Neuronal stem cell (in vitro differentiated cells): ENCODE results near the gene IQGAP3.

Experiments
- DNase-seq: peaks from one replicate; pipeline ENCODE4 v3.0.0-alpha.2; 2013; ENCODE audit warnings: low spot score
- H2AFZ ChIP-seq: one replicate; pipeline ENCODE4 v1.6.1; 2013; ENCODE audit warnings: mild to moderate bottlenecking, low read length, inconsistent platforms
- H2AK5ac ChIP-seq: 2 replicates; pipeline ENCODE4 v1.6.1; 2013; ENCODE audit warnings: low read depth, mild to moderate bottlenecking, inconsistent platforms, low read length, moderate library complexity, mixed read lengths
- H2BK120ac ChIP-seq: 2 replicates; pipeline ENCODE4 v1.6.1; 2013; ENCODE audit warnings: low read depth, mild to moderate bottlenecking, inconsistent platforms, low read length, moderate library complexity, mixed read lengths
- H2BK12ac ChIP-seq: one replicate; pipeline ENCODE4 v1.6.1; 2013; ENCODE audit warnings: low read length, inconsistent platforms
- H2BK15ac ChIP-seq: 2 replicates; pipeline ENCODE4 v1.6.1; 2013; ENCODE audit warnings: mild to moderate bottlenecking, low read length, inconsistent platforms, mixed read lengths
- H2BK5ac ChIP-seq: one replicate; pipeline ENCODE4 v1.6.1; 2013; ENCODE audit warnings: inconsistent platforms, mild to moderate bottlenecking, low read length, moderate library complexity
- H3K14ac ChIP-seq: one replicate; pipeline ENCODE4 v1.6.1; 2013; ENCODE audit warnings: low read length, inconsistent platforms
- H3K18ac ChIP-seq: 2 replicates; pipeline ENCODE4 v1.6.1; 2013; ENCODE audit warnings: low read length, inconsistent platforms
- H3K23ac ChIP-seq: 2 replicates; pipeline ENCODE4 v1.6.1; 2013; ENCODE audit warnings: low read depth, mild to moderate bottlenecking, mixed read lengths, low read length, inconsistent platforms; ENCODE audit not compliant: poor library complexity
- H3K27ac ChIP-seq: replicated peaks from 3 replicates; pipeline ENCODE4 v1.5.1; 2013; ENCODE audit warnings: low read length, inconsistent platforms
- H3K27me3 ChIP-seq, 3 experiments: 2 replicates each; pipeline ENCODE4 v1.6.1; 2013; ENCODE audit warnings: low read length in 3 of 3, mild to moderate bottlenecking in 2 of 3, inconsistent platforms in 1 of 3, low read depth in 1 of 3, mixed read lengths in 1 of 3, moderate library complexity in 1 of 3; ENCODE audit not compliant: control insufficient read depth in 3 of 3, insufficient read depth in 3 of 3
- H3K36me3 ChIP-seq, 2 donors: replicated peaks in 1 of 2; 2 replicates each; pipeline ENCODE4 v1.6.1; 2013; ENCODE audit warnings: low read length in 2 of 2; ENCODE audit not compliant: control insufficient read depth in 2 of 2, insufficient read depth in 2 of 2
- H3K4ac ChIP-seq: 2 replicates; pipeline ENCODE4 v1.6.1; 2013; ENCODE audit warnings: inconsistent platforms, mild to moderate bottlenecking, low read length, moderate library complexity
- H3K4me1 ChIP-seq, 2 donors: 1 replicate in 1 of 2; 2 replicates in 1 of 2; pipeline ENCODE4 v1.6.1; 2013; ENCODE audit warnings: low read length in 2 of 2, low read depth in 1 of 2; ENCODE audit not compliant: control insufficient read depth in 2 of 2, insufficient read depth in 1 of 2
- H3K4me2 ChIP-seq: one replicate; pipeline ENCODE4 v1.6.1; 2013; ENCODE audit warnings: mild to moderate bottlenecking, low read length, inconsistent platforms; ENCODE audit not compliant: insufficient read depth, poor library complexity, severe bottlenecking
- H3K4me3 ChIP-seq, 2 donors: 2 replicates each; pipeline ENCODE4 v1.5.1; 2013; ENCODE audit warnings: low read length in 2 of 2, mild to moderate bottlenecking in 2 of 2, inconsistent platforms in 1 of 2, moderate library complexity in 1 of 2
- H3K79me1 ChIP-seq: one replicate; pipeline ENCODE4 v1.6.1; 2013; ENCODE audit warnings: low read depth, mild to moderate bottlenecking, inconsistent platforms, low read length, moderate library complexity
- H3K9ac ChIP-seq: one replicate; pipeline ENCODE4 v1.6.1; 2013; ENCODE audit warnings: mild to moderate bottlenecking, low read depth, low read length, inconsistent platforms; ENCODE audit not compliant: poor library complexity
- H3K9me3 ChIP-seq, 2 donors: replicated peaks in 1 of 2; 2 replicates each; pipeline versions ENCODE3 to v1.6.1; 2013; ENCODE audit warnings: low read length in 2 of 2, mild to moderate bottlenecking in 2 of 2, inconsistent platforms in 1 of 2, low read depth in 1 of 2, mixed read lengths in 1 of 2, moderate library complexity in 1 of 2; ENCODE audit not compliant: control insufficient read depth in 2 of 2, insufficient read depth in 1 of 2
- H4K8ac ChIP-seq: one replicate; pipeline ENCODE4 v1.6.1; 2013; ENCODE audit warnings: low read depth, mild to moderate bottlenecking, inconsistent platforms, low read length, moderate library complexity
- H4K91ac ChIP-seq: one replicate; pipeline ENCODE4 v1.6.1; 2013; ENCODE audit warnings: low read length, low read depth, mild to moderate bottlenecking, inconsistent platforms; ENCODE audit not compliant: poor library complexity
- WGBS, 2 donors: extraction: QIAGEN DNeasy Blood & Tissue Kit; methylation state at CpG; one replicate each; pipeline ENCODE4 v1.1.7; 2013; ENCODE audit warnings: missing lambda C conversion rate in 2 of 2, mixed read lengths in 1 of 2; ENCODE audit not compliant: insufficient read length in 2 of 2, insufficient replicate concordance in 1 of 2; ENCODE audit errors: extremely low coverage in 2 of 2; 5-methylcytosine and 5-hydroxymethylcytosine counted together

The IQGAP3 gene

GRCh38 chr1:156598731-156599432, 26.5 kb upstream of the IQGAP3 start:
- H3K14ac ChIP-seq = no peak overlapping the region
- H3K36me3 ChIP-seq = peaks cover 36 to 59% of the 10 kb centered on the region in 2 donors
- no peak overlapping the region for H2BK5ac ChIP-seq
- no peaks in the 10 kb centered on the region for H3K27me3 ChIP-seq
- H3K4me1 ChIP-seq = peaks cover 5 to 12% of the 10 kb centered on the region in 2 donors
- no peak overlapping the region for H2BK15ac ChIP-seq
- no peak overlapping the region for H2BK12ac ChIP-seq
- H3K9me3 ChIP-seq = no peaks in the 10 kb centered on the region
- H2AK5ac ChIP-seq = no peak overlapping the region
- H3K4ac ChIP-seq = no peak overlapping the region
- peaks cover 4% of the 10 kb centered on the region for H3K79me1 ChIP-seq
- H2BK120ac ChIP-seq = no peak overlapping the region
- no peak overlapping the region for H4K8ac ChIP-seq
- H3K27ac ChIP-seq = no peak overlapping the region
- no peak for DNase-seq
- H4K91ac ChIP-seq = no peak overlapping the region
- no peak overlapping the region for H3K4me3 ChIP-seq
- no peak overlapping the region for H3K23ac ChIP-seq
- H3K9ac ChIP-seq = no peak overlapping the region
- H2AFZ ChIP-seq = no peak overlapping the region
- H3K18ac ChIP-seq = no peak overlapping the region
- no CpG with 5 or more reads among the region's 4 CpGs for WGBS, 2 donors
- no peak overlapping the region for H3K4me2 ChIP-seq

GRCh38 chr1:156598125-156598524, 25.8 kb upstream of the IQGAP3 start:
- no peak overlapping the region for H2AFZ ChIP-seq
- DNase-seq = no peak
- peaks cover 5 to 12% of the 10 kb centered on the region in 2 donors for H3K4me1 ChIP-seq
- H2BK12ac ChIP-seq = no peak overlapping the region
- H3K27me3 ChIP-seq = no peaks in the 10 kb centered on the region
- no peaks in the 10 kb centered on the region for H3K9me3 ChIP-seq
- no peak overlapping the region for H2BK15ac ChIP-seq
- no peak overlapping the region for H3K4me3 ChIP-seq
- H3K4ac ChIP-seq = no peak overlapping the region
- H3K9ac ChIP-seq = no peak overlapping the region
- H3K18ac ChIP-seq = no peak overlapping the region
- no CpG with 5 or more reads among the region's 5 CpGs for WGBS, 2 donors
- no peak overlapping the region for H4K8ac ChIP-seq
- H3K14ac ChIP-seq = no peak overlapping the region
- peaks cover 41 to 66% of the 10 kb centered on the region in 2 donors for H3K36me3 ChIP-seq
- H2BK5ac ChIP-seq = no peak overlapping the region
- H3K23ac ChIP-seq = no peak overlapping the region
- no peak overlapping the region for H3K4me2 ChIP-seq
- no peak overlapping the region for H2AK5ac ChIP-seq
- H3K79me1 ChIP-seq = peaks cover 4% of the 10 kb centered on the region
- no peak overlapping the region for H3K27ac ChIP-seq
- no peak overlapping the region for H2BK120ac ChIP-seq
- H4K91ac ChIP-seq = no peak overlapping the region

GRCh38 chr1:156596426-156596825, 24.1 kb upstream of the IQGAP3 start:
- Histone ChIP-seq H2BK120ac (no peak overlapping the region), H3K4me2 (no peak overlapping the region), H3K18ac (no peak overlapping the region), H3K4me1 (peaks cover 7 to 14% of the 10 kb centered on the region in 2 donors), H3K14ac (no peak overlapping the region), H3K27ac (no peak overlapping the region), H3K23ac (no peak overlapping the region), H2BK12ac (no peak overlapping the region), H2AK5ac (no peak overlapping the region), H3K9ac (no peak overlapping the region), H3K9me3 (no peaks in the 10 kb centered on the region), H3K27me3 (no peaks in the 10 kb centered on the region), H4K91ac (no peak overlapping the region), H2AFZ (no peak overlapping the region), H2BK15ac (no peak overlapping the region), H4K8ac (no peak overlapping the region), H2BK5ac (no peak overlapping the region), H3K36me3 (peaks cover 43 to 74% of the 10 kb centered on the region in 2 donors), H3K4ac (no peak overlapping the region), H3K79me1 (peaks cover 7% of the 10 kb centered on the region), H3K4me3 (no peak overlapping the region)
- no peak for DNase-seq
- no CpG with 5 or more reads among the region's 3 CpGs for WGBS, 2 donors

- Histone ChIP-seq H3K36me3 (peaks cover 43 to 74% of the 10 kb centered on the region in 2 donors), H3K27ac (no peak overlapping the region)
- WGBS, 2 donors = no CpG with 5 or more reads among the region's 2 CpGs
Measured at GRCh38 chr1:156595016-156595415, 22.7 kb upstream of the IQGAP3 start.

More at GRCh38 chr1:156595016-156595415, 22.7 kb upstream of the IQGAP3 start:
- Histone ChIP-seq H2BK12ac (no peak overlapping the region), H2AK5ac (no peak overlapping the region), H3K14ac (no peak overlapping the region), H2BK5ac (no peak overlapping the region), H3K4me2 (no peak overlapping the region), H3K79me1 (peaks cover 5% of the 10 kb centered on the region), H2BK120ac (no peak overlapping the region), H3K4me1 (peaks cover 5 to 14% of the 10 kb centered on the region in 2 donors), H3K9me3 (no peaks in the 10 kb centered on the region), H2BK15ac (no peak overlapping the region), H4K8ac (no peak overlapping the region), H3K4ac (no peak overlapping the region), H3K27me3 (no peaks in the 10 kb centered on the region), H3K9ac (peak overlapping the region; percentile 57), H2AFZ (no peak overlapping the region), H3K23ac (no peak overlapping the region), H3K18ac (no peak overlapping the region), H3K4me3 (no peak overlapping the region), H4K91ac (no peak overlapping the region)
- no peak for DNase-seq
